Omental fat pad (tissue), 4 donors: Measurements from ENCODE around the gene MCM3. TPM values are rescaled to one million over a fixed set of nuclear protein-coding genes. Genes with fewer than 3 reads are reported as not detected.

Source experiments
- ATAC-seq: fragments of 150-250 bp; one replicate; pipeline ENCODE4 v1.9.1; 2016; ENCODE audit warnings: mild to moderate bottlenecking, moderate library complexity; ENCODE audit not compliant: low FRiP score
- DNase-seq: peaks from one replicate; pipeline ENCODE4 v3.0.0-alpha.2; 2019; ENCODE audit warnings: low spot score
- total RNA-seq, 4 donors: library from RNA; depleted of rRNA; stranded (reverse); fragments of >200 nt; gene quantifications; one replicate each; pipeline ENCODE4 v1.1.0, GENCODE V29; 2016
- TF ChIP-seq, protein P1 (sequence below), 3 donors: fragments of 450-650 bp; IDR thresholded peaks; one replicate each; pipeline ENCODE4 v1.5.1; 2016 to 2017; ENCODE audit warnings: antibody characterized with exemption in 3 of 3, mild to moderate bottlenecking in 3 of 3, moderate library complexity in 2 of 3

The MCM3 gene
- total RNA-seq, 4 donors from 2014 or later: 24.8 to 43.0 (median 32.3) TPM

DNA sequence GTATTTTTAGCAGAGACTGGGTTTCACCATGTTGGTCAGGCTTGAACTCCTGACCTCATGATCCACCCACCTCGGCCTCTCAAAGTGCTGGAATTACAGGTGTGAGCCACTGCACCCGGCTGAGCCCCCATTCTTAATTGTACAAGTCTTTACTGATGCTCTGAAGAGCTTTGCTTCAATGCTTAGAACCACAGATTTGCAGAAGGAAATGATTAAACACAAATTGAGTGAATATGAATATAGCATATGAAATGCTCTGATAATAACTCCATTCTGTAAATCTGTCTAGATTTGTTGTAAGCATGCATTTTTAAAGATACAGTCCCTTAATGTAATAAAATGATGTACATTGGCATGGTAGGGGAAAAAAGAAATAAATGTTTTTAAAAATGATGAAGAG lies 4.3 kb upstream of the MCM3 start:
- DNase-seq (no peak), ATAC-seq (no peak)

DNA sequence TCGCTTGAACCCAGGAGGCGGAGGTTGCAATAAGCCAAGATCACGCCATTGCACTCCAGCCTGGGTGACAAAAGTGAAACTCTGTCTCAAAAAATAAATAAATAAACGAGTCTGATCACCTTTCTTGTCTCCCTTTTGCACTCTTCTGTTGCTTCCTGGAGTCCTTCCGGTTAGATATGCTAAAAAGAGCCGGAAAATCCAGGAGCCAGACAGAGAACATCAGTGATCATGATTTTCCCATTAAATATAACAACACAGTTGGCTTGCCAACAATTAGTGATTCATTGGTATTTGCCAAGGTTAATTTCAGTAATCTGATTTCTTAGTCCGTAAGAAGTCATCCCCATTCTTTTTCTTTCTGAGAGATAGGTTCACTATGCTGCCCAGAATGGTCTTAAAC lies 3.7 kb upstream of the MCM3 start:
- ATAC-seq: no peak
- no peak for DNase-seq

More for the DNA sequence above, 4.3 kb upstream of the MCM3 start:
- TF ChIP-seq, protein P1, sequence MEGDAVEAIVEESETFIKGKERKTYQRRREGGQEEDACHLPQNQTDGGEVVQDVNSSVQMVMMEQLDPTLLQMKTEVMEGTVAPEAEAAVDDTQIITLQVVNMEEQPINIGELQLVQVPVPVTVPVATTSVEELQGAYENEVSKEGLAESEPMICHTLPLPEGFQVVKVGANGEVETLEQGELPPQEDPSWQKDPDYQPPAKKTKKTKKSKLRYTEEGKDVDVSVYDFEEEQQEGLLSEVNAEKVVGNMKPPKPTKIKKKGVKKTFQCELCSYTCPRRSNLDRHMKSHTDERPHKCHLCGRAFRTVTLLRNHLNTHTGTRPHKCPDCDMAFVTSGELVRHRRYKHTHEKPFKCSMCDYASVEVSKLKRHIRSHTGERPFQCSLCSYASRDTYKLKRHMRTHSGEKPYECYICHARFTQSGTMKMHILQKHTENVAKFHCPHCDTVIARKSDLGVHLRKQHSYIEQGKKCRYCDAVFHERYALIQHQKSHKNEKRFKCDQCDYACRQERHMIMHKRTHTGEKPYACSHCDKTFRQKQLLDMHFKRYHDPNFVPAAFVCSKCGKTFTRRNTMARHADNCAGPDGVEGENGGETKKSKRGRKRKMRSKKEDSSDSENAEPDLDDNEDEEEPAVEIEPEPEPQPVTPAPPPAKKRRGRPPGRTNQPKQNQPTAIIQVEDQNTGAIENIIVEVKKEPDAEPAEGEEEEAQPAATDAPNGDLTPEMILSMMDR (IDR thresholded peaks at IDR 0.05): no peak

DNA sequence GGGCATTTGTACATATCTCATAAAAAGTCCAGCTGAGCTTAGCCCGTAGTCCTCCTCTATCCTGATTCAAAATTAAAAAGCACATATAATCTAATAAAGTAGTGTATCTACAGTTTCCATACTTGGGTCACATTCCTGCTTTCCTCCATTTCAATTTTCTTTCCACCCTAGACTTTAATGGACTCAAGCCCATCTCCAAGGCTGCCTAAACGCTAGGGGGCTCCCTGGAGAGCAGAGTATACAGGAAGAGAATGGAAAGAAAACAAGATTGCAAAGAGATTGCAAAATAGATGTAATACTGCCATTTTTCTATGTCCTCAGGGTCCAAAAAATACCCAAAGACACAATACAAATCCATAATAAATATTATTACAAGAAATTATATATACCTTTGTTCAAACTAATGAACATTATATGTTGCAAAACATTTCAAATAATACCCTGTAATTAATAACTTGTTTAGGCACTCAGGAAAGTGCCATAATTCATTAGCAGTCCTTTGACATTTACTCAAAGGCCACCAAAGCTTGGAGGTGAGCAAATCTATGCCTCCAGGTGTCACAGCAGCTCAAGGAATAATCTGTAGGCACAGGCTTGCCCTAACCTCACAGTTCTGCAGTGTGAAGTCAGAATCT lies 2.4 kb upstream of the MCM3 start:
- TF ChIP-seq, protein P1 (IDR thresholded peaks at IDR 0.05): no peak
- DNase-seq (peak; percentile 71), ATAC-seq (no peak)

More for the DNA sequence above, 3.7 kb upstream of the MCM3 start:
- TF ChIP-seq, protein P1 (IDR thresholded peaks at IDR 0.05): no peak

DNA sequence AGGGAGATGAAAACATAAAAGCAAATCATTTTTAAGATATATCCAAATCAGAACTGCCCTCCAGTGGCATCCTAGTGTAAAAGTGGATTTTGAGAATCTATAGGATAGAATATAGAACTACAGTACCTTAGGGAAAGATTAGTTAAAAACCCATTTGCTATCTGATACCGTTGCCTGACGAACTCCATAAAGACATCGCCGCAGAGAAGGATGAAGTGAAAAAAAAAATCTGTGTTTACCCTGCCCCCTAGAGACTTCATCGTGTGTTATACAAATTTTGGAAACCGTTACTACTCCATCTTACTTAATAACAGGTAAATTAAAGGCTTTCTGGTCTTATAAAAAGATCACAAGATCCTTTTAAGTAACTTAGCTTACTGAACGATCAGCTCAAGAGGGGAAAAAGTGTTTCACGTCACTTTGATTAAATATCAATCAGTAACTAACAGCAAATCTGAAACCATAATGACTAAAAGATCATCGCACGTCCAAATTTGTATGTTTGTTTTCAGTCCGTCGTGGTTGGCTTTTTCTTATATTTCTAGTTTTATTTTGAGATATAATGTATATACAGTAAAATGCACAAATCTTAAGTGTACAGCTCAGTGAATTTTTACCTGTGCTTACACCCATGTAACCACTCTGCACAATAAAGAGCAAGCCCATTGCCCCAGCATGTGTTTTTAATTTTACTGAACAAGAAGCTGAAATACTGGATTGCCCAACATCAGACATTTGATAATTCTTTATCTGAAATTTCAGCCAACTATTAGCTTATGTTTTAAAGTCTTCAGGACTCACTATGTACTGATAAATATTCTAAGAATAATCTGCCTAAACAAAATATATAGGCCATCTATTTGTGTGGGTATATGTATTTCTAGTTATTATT lies 881 bp upstream of the MCM3 start:
- DNase-seq (no peak), ATAC-seq (no peak)
- TF ChIP-seq, protein P1 (IDR thresholded peaks at IDR 0.05): no peak

DNA sequence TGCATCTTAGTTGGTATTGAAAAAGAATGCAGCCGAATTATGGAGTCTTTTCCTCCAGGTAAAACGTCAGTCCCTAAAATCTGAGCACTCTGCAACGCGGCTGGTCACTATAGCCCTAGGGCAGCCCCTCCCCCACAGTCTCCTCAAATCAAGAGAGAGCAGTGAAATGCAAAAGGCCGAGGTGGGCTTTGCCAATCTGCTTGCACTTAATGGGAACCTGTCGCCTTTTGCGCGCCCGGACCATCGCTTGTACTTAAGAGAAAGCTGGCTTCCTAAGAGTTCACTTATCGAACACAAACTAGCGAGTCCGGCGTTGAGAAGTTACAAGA lies 447 bp downstream of the MCM3 start:
- ATAC-seq: peak; percentile 3
- TF ChIP-seq, protein P1 (IDR thresholded peaks at IDR 0.05): no peak
- peak; percentile 50 for DNase-seq

DNA sequence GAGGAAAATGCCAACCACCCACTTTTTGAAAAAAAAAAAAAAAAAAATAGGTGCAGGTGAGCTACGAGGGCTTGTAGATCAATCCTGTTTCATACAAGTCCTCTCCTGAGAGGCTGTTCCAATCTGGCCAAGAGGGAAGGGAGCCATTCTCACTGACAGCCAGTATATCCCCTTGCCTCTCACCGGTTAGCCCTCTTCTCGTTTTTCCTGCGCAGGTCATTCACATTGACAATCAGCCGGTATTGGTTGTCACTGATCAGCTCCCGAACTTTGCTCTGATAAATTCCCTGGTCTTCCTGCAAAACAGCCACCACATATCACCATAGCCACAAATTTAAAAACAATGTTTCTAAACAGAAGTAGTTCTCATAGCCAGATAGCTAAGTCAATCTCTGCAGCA lies 1.4 kb downstream of the MCM3 start:
- no peak for ATAC-seq
- TF ChIP-seq, protein P1 (IDR thresholded peaks at IDR 0.05): no peak

More for the DNA sequence above, 1.4 kb downstream of the MCM3 start:
- DNase-seq: no peak
